B cell (primary cell): ENCODE data around the gene PRRC2B.

Experiments used
- CTCF ChIP-seq: fragments of 200-600 bp; IDR thresholded peaks from one replicate; pipeline ENCODE4 v1.8.0; 2022; ENCODE audit warnings: antibody characterized with exemption, mild to moderate bottlenecking
- EZH2 ChIP-seq: IDR thresholded peaks from 2 replicates; pipeline ENCODE4 v1.6.1; 2012; ENCODE audit warnings: borderline replicate concordance, low read depth, mild to moderate bottlenecking, moderate library complexity, low read length; ENCODE audit not compliant: insufficient read depth, poor library complexity, severe bottlenecking

DNA sequence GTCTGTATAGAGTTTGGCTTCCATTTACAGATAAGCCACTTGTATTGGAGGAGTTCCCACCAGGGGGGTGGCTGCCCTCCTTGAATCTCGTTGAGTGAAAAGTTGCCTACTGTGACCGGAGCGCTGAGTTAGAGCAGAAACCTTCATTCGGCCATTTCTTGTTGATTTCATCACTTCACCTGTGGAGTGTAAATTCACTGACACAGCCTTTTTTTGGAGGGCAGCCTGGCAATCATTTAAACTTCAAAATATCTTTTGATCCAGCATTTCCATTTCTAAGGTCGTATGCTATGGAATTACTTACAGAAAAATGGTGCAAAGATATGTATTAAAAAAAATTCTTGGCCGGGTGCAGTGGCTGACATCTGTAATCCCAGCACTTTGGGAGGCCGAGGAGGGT lies 40.8 kb downstream of the PRRC2B start:
- TF ChIP-seq CTCF (no peak), EZH2 (no peak)
